GM19372 (cell line): ENCODE measurements around the gene KIAA0825.

ENCODE experiments used
- ATAC-seq: cut with Tn5 transposase; IDR thresholded peaks from one replicate; pipeline ENCODE4 v1.9.1; 2021; ENCODE audit warnings: mild to moderate bottlenecking, low read depth, moderate library complexity; ENCODE audit not compliant: unreplicated experiment

The KIAA0825 gene

DNA sequence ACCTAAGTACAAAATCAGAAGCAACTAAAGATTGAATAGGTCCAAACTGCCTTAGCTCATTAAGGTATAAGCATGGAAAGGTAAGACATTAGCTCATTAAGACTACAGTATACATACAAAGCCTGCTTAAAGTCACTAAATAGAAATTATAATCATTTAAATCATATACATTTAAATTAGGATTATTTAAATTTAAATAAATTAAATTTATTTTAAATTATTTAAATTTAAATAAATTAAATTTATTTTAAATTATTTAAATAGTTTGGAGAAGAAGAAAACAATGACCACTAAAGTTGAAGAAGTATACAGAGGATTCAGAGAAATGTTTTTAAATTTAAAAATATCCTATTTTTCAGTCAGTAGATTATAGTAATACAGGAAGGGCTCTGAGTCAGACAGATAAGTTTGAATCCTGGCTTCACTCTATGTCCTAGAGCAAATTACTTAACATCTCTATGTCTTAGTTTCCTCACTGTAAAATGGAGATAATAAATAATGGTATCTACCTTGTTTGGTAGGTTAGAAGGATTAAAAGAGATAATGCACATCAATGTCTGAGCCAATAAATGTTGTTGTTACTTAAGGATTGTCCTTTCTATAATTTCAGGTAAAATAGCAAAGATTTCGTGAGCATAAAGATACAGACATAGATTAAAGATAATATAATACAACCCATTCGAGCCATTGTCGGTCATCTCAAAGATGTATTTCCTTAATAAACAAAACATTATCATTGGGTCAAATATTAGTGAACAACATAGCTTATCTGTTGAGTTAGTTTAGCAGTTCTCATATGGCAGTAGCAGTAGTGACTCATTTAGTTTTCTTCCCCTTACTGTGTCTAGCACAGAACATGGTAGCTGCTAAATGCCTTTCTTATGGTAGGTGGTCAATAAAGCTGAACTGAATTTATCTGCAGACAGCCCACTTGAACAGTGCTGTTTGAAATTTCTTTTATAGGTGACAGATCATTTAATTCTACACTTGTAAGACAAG lies 100.6 kb downstream of the KIAA0825 start:
- ATAC-seq, result no peak

DNA sequence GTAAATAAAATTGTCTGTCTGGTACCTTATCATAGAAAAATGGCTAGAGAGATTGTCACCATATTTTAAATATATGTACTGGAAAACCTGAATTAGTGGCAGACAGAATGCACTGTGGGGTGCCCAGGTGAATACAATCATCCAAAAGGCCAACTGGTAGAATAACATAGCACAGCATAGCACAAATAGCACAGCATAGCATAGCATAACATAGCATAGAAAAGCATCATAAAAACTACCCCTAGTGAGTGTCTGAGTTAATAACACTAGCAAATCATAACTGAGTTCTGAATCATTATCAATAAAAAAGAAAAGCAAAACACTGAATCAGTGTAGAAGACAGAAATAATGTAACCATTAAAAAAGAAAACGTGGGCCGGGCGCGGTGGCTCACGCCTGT lies 102.3 kb downstream of the KIAA0825 start:
- no peak for ATAC-seq

- no peak for ATAC-seq
These were observed 109.8 kb downstream of the KIAA0825 start for GRCh38 chr5:94508461-94509148.

GRCh38 chr5:94505327-94506068 lies 112.9 kb downstream of the KIAA0825 start:
- ATAC-seq, result no peak

- ATAC-seq, result no peak
These were observed 114.7 kb downstream of the KIAA0825 start for GRCh38 chr5:94503677-94504076.

- ATAC-seq, result no peak
These were observed 117.0 kb downstream of the KIAA0825 start for GRCh38 chr5:94501365-94501764.

GRCh38 chr5:94499806-94500205 lies 118.6 kb downstream of the KIAA0825 start:
- ATAC-seq, result no peak

DNA sequence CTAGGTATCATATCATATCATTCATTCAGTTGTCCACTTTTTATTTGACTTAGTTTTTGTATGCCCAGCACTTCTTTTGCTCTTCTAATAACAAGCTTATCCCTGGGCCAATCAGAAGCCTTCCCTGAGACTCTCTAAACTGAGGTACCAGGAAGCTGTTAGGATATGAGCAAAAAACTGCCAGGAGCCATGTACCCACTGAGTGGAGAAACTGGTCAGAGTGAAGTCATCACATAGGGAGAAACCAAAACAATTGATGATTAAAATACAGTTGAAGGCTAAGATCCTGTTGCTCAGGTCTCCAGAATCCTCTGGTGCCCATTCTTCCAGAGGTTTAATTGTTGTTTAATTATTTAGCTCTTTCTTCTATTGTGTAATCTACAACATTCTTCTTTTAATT lies 120.2 kb downstream of the KIAA0825 start:
- no peak for ATAC-seq

DNA sequence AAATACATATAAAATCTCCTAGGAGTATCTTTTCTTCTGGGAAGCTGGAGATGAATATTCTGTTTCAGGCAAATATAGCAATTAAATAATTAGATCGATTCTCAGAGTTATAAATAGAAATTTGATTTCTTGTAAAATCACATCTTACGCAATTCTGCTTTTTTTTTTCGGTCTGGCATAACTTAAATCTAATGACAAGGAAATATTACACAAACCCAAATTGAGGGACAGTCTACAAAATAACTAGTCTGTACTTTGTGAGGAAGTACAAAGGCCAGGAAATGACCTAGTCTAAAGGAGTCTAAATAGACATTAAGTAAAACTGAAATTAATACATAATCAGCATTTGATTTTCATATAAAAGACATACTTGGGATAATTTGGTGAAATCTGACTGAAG lies 133.3 kb downstream of the KIAA0825 start:
- ATAC-seq, result no peak

DNA sequence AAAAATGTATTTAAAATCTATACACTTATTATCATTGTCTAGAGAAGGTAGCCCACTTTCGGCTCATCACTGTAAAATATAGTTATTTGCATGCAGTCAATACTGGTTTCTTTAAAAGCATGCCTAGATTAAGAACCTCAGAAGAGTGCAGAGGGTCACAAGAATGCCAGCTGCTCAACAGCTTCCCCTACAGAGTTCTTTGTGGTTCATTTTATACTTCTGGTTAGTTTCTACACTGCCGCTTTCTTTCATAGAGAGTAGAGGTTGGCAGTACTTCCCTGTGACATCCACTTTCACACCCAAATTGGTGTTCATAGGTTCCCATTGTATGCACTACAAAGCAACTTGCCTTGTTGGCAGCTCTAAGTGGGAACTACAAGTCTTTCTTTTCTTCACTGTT lies 137.3 kb downstream of the KIAA0825 start:
- ATAC-seq, result no peak

GRCh38 chr5:94480486-94480885 lies 137.9 kb downstream of the KIAA0825 start:
- ATAC-seq, result no peak

DNA sequence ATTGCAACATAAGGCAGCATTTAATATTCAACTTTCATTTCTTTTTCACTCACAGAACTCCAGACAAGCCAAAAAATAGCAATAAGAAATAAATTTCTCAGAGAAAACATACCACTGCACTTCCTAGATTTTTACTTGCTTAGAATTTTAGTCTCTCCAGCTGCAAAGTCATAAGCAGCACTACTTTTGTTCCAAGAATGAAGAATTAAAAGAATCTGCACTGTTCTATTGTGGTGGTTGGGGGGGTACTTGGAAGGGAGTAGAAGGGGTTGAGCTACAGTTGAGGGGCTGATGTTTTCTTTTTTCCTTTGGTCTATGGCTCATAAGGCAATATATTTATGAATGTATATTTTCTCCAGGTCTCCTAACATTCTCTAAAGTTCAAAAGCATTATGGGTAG lies 144.5 kb downstream of the KIAA0825 start:
- ATAC-seq, result no peak

GRCh38 chr5:94471521-94471920 lies 146.9 kb downstream of the KIAA0825 start:
- no peak for ATAC-seq

DNA sequence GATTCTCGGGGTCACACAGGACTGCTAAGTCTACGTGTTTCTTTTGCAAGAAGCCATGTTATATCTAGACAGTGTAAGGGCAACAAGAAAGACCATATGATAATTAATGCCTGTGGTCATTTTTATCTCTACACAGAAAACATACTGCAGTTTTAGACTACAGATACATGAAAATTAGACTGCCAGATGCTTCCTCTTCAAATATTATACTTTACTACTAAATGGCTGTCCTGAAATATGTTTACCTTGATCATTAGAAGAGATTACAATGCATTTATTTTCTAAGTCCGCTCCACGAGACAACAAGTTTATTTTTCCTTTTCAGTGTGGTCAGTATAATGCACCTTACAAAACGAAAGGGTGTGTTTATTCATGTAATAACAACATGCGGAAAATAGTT lies 147.6 kb downstream of the KIAA0825 start:
- ATAC-seq, result no peak

DNA sequence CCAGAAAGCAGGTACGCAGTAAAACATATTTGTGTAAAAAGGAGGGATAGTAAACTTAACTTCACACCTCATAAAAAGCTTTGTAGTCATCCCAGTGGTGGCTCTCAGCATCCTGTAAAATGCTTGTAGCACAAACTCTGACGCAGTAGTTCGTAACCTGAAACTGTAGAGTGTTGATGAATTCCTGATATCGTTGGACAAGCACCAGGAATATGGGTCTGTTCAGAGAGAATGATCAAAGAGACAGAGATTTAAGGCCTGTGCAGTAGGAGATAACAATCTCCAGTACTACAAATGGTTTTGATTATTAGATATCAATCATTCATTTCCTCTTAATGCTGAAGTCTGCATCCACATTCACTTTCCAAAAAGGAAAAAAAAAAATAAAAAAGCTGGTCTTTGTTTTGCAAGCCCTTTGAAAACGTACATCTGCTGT lies 148.5 kb downstream of the KIAA0825 start:
- no peak for ATAC-seq

- ATAC-seq, result no peak
These were observed 150.2 kb downstream of the KIAA0825 start for GRCh38 chr5:94467954-94468930.

DNA sequence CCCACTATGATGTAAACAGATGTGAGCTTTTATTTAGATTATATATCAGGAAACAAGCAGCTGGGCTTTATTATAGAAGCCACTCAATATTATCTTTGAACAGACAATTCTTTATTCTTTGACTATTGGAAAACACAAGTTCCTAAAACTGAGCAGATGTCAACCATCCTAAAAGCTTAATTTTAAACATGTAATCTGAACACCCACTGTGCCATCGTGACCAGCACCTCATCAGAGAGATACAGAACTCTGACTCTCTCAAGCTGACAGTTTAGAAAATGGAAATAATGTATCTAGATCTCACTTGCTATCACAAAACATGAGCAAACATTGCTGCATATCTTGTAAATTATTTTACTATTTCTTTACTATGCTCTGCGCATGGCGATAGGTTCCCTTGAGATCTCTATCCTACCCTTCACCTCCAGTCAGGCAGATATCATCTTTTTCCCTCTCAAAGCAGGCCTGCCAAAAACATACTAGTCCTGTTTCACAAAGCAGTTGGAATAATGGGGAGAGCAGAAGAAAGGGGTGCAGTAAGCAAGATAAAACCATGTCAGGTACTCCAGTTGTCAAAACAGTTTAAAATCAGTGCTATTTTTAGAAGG lies 151.0 kb downstream of the KIAA0825 start:
- ATAC-seq, result no peak

- ATAC-seq, result no peak
These were observed 154.7 kb downstream of the KIAA0825 start for GRCh38 chr5:94463739-94464138.

DNA sequence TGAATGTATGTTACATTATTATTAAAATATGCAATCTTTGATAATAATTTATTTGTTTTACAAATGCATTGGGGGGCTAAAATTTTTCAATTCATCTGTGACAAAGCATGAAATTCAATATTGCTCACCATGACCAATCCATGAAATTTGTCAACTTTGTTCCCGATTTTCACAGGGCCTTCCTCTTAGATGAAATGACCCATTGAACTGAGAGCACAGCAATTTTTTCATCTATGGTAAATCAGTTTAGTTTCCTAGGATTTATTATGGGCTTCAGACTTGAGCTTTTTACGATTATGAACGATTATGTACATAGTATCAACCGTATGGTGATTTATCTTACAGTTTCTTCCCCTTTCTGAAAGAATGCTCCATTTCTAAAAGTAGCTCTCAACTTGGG lies 157.3 kb downstream of the KIAA0825 start:
- no peak for ATAC-seq
